Measurements from ENCODE around the gene MRPL36. TPM values are rescaled to one million over a fixed set of nuclear protein-coding genes. Genes with fewer than 3 reads are reported as not detected.

The MRPL36 gene
- total RNA-seq (63.4 and 70.3 TPM in 2 replicates), polyA plus RNA-seq (72.7 and 89.2 TPM in 2 replicates), polyA minus RNA-seq (31.4 and 41.6 TPM in 2 replicates), Bru-seq, nascent RNA (percentile 63 among the genes with signal in this experiment), BruChase-seq, experiment 1, labeled RNA remaining after a 6-hour chase (percentile 76 among the genes with signal in this experiment), BruChase-seq, experiment 2, labeled RNA remaining after a 2-hour chase (percentile 67 among the genes with signal in this experiment)
- polyA plus RNA-seq (2011; cell fraction: cytosol; rRNA removed) = 96.5 and 109 TPM in 2 replicates
- polyA plus RNA-seq (2011; cell fraction: nucleus; rRNA removed) = 35.9 and 36.0 TPM in 2 replicates
- polyA plus RNA-seq (2012) = 105 and 117 TPM in 2 replicates
- 104 TPM for polyA minus RNA-seq (2011; cell fraction: cytosol; rRNA and poly(A)+ RNA removed)
- 15.3 and 18.4 TPM in 2 replicates for polyA minus RNA-seq (2011; cell fraction: nucleus; rRNA and poly(A)+ RNA removed)
- long read RNA-seq, transcript MRPL36-204 (2 exons, 686 nt) = major isoform, 101 of 254 reads
- long read RNA-seq, transcript MRPL36-202 (2 exons, 610 nt) = minor isoform, 88 of 254 reads
- long read RNA-seq, partial matches to known transcripts = 56 of 254 reads
- long read RNA-seq, other reads (novel, unspliced or antisense) = 6 of 254 reads

- Histone ChIP-seq H3K27ac (ENCODE audit: insufficient read depth, low read depth, low read length) (peak within 1 kb of the TSS; percentile 70), H3K9me3 (replicated peaks; ENCODE audit: control insufficient read depth, insufficient read depth, low read length) (no peaks in the 10 kb centered on the region), H2AFZ (ENCODE audit: low read depth, low read length) (peak within 1 kb of the TSS; percentile 79), H4K20me1 (replicated peaks; ENCODE audit: control insufficient read depth, extremely low read depth, insufficient read depth, low read length) (no peaks in the 10 kb centered on the region), H3K4me1 (ENCODE audit: control insufficient read depth, extremely low read depth, insufficient read depth, low read length) (peaks cover 21% of the 10 kb centered on the region), H3K4me3 (replicated peaks in 1 of 3; ENCODE audit: insufficient read depth in 1 of 3, low read depth in 1 of 3, low read length in 3 of 3) (peak within 1 kb of the TSS; percentile 58 to 90 (median 62)), H3K9ac (replicated peaks; ENCODE audit: extremely low read depth, insufficient read depth, low read length) (peak within 1 kb of the TSS; percentile 81), H3K36me3 (ENCODE audit: control insufficient read depth in 2 of 2, extremely low read depth in 1 of 2, insufficient read depth in 2 of 2, low read length in 2 of 2) (peaks cover 9 to 29% of the 10 kb centered on the region in 2 experiments), H3K27me3 (ENCODE audit: control insufficient read depth in 2 of 2, insufficient read depth in 2 of 2, low read length in 2 of 2) (no peaks in the 10 kb centered on the region), H3K4me2 (ENCODE audit: insufficient read depth, low read length) (peak within 1 kb of the TSS; percentile 99), H3K79me2 (ENCODE audit: control insufficient read depth, insufficient read depth, low read length) (peaks cover 69% of the 10 kb centered on the region), H3K9me1 (replicated peaks; ENCODE audit: control insufficient read depth, extremely low read depth, insufficient read depth, low read length) (no peaks in the 10 kb centered on the region)
- FAIRE-seq (peak; percentile 90), DNase-seq (ENCODE audit: low read depth, low spot score) (peak; percentile 91)
- dilution Hi-C loops (cut with MboI; ENCODE audit: extremely low pct_ligation_motif_present, low sequenced_read_pairs) = no loop called here
- TF ChIP-seq, protein P1, sequence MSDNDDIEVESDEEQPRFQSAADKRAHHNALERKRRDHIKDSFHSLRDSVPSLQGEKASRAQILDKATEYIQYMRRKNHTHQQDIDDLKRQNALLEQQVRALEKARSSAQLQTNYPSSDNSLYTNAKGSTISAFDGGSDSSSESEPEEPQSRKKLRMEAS (IDR thresholded peaks at IDR 0.05; ENCODE audit: insufficient read depth, insufficient read length) = peak; percentile 89
- TF ChIP-seq POLR2A (IDR thresholded peaks at IDR 0.05; ENCODE audit: low read depth, low read length) = peak; percentile 85
- TF ChIP-seq EZH2 (IDR thresholded peaks at IDR 0.05; ENCODE audit: borderline replicate concordance, low read depth, low read length, severe bottlenecking) = no peak
- TF ChIP-seq, protein P2, sequence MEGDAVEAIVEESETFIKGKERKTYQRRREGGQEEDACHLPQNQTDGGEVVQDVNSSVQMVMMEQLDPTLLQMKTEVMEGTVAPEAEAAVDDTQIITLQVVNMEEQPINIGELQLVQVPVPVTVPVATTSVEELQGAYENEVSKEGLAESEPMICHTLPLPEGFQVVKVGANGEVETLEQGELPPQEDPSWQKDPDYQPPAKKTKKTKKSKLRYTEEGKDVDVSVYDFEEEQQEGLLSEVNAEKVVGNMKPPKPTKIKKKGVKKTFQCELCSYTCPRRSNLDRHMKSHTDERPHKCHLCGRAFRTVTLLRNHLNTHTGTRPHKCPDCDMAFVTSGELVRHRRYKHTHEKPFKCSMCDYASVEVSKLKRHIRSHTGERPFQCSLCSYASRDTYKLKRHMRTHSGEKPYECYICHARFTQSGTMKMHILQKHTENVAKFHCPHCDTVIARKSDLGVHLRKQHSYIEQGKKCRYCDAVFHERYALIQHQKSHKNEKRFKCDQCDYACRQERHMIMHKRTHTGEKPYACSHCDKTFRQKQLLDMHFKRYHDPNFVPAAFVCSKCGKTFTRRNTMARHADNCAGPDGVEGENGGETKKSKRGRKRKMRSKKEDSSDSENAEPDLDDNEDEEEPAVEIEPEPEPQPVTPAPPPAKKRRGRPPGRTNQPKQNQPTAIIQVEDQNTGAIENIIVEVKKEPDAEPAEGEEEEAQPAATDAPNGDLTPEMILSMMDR (IDR thresholded peaks at IDR 0.05; ENCODE audit: extremely low read depth in 1 of 2, insufficient read depth in 1 of 2, low read depth in 1 of 2, low read length in 2 of 2) = peak in 1 of 2 donors; percentile 13
- TF ChIP-seq JUN (IDR thresholded peaks at IDR 0.05; ENCODE audit: borderline replicate concordance, insufficient read depth, insufficient read length, low read depth) = no peak
- no peak for TF ChIP-seq FOS (IDR thresholded peaks at IDR 0.05; ENCODE audit: borderline replicate concordance, insufficient read depth, low read length)
- no peak for TF ChIP-seq MYC (IDR thresholded peaks at IDR 0.05; ENCODE audit: low read depth, low read length)
- TF ChIP-seq POLR2AphosphoS5 (IDR thresholded peaks at IDR 0.05; ENCODE audit: insufficient read depth, low read depth, low read length) = peak; percentile 88
- ChIA-PET CTCF (interaction anchor here (0.9 to 3.9 kb wide), 5 partner anchors 10 to 155 kb away, joined by 3 to 20 read pairs (median 11); no protein-coding TSS in a partner anchor), POLR2A (interaction anchor here (1.3 kb wide), 1 partner anchor 10 kb away, joined by 5 read pairs; no protein-coding TSS in a partner anchor)
- intact Hi-C loops (cut with micrococcal nuclease) = loop anchor here (1.0 to 5.0 kb wide), 3 partner anchors 10 to 1188 kb away; partner anchors contain the start of gene CEP72
- no TSS peak for BruUV-seq (replicated peaks)
These were observed at the start of gene MRPL36 for GRCh38 chr5:1799602-1800471. MRPL36 (minus strand) TSS chr5:1799837; CDS start chr5:1798935, 902 bp downstream.

All from endothelial cell of umbilical vein (primary cell).